ENCODE data around the gene DPH2. TPM values are rescaled to one million over a fixed set of nuclear protein-coding genes. Genes with fewer than 3 reads are reported as not detected.

DPH2 gene
- total and polyA plus RNA-seq, 2 of the 8 experiments (the other 6 are each of a cell fraction or from before 2014, with no cell fraction given) = 64.9 to 92.1 TPM

DNA sequence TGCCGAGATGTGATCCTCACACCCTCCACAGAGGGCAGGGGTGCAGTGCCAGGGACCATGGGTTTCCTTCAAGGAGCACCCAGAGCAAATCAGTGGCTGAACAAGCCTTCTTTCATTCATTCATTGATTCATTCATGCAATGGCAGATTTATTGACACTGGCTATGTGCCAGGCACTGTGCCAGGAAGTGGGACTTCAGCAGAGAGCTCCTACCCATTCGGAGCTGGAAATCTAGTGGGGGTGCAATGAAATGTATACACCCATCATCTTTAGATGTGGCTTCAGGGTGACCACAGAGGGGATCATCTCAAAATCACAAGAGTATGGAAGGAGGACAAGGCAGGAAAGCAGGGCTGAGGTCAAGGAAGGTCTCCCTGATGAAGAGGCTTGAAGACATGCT is 42.6 kb downstream of the DPH2 start:
- no peak for FAIRE-seq
- H2BK5ac ChIP-seq (ENCODE audit: low read depth, low read length) = no peak overlapping the region
- 94% methylated on average over 2 of the region's 2 CpGs; no CpG with 5 or more reads in 1 of the 2 experiments for WGBS, 2 experiments (ENCODE audit: extremely low coverage in 1 of 2, insufficient coverage in 1 of 2, insufficient read length in 1 of 2, insufficient replicate concordance in 2 of 2, low coverage in 1 of 2, low lambda C conversion rate in 2 of 2, missing lambda C conversion rate in 1 of 2)
- no peak for TF ChIP-seq FOSL1 (IDR thresholded peaks at IDR 0.05; ENCODE audit: insufficient read depth, low read depth, low read length)
- TF ChIP-seq SUZ12 (IDR thresholded peaks at IDR 0.05; ENCODE audit: low read length) = no peak
- no peak for TF ChIP-seq SP2 (IDR thresholded peaks at IDR 0.05; ENCODE audit: low read length)
- no peak for TF ChIP-seq ZNF274 (IDR thresholded peaks at IDR 0.05; ENCODE audit: borderline replicate concordance, extremely low read depth, low read length)
- TF ChIP-seq TEAD4 (IDR thresholded peaks at IDR 0.05; ENCODE audit: low read depth, low read length) = no peak
- TF ChIP-seq, protein P1, sequence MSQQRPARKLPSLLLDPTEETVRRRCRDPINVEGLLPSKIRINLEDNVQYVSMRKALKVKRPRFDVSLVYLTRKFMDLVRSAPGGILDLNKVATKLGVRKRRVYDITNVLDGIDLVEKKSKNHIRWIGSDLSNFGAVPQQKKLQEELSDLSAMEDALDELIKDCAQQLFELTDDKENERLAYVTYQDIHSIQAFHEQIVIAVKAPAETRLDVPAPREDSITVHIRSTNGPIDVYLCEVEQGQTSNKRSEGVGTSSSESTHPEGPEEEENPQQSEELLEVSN (IDR thresholded peaks at IDR 0.05) = no peak
- no peak for TF ChIP-seq RAD21 (IDR thresholded peaks at IDR 0.05 in 1 of 2, conservative IDR thresholded peaks at IDR 0.05 in 1 of 2; ENCODE audit: low read depth in 2 of 2, low read length in 2 of 2)
- TF ChIP-seq TAF7 (optimal IDR thresholded peaks at IDR 0.05; ENCODE audit: borderline replicate concordance, low read depth, low read length) = no peak
- no peak for TF ChIP-seq POLR2A (IDR thresholded peaks at IDR 0.05; ENCODE audit: control extremely low read depth in 1 of 2, low read depth in 2 of 2, low read length in 2 of 2)
- TF ChIP-seq GABPA (IDR thresholded peaks at IDR 0.05; ENCODE audit: borderline replicate concordance, insufficient read depth, low read length) = no peak
- TF ChIP-seq JUN (IDR thresholded peaks at IDR 0.05; ENCODE audit: low read depth, low read length) = no peak
- TF ChIP-seq SIN3A (conservative IDR thresholded peaks at IDR 0.05 in 1 of 2, IDR thresholded peaks at IDR 0.05 in 1 of 2; ENCODE audit: low read depth in 1 of 2, low read length in 2 of 2) = no peak
- TF ChIP-seq RXRA (IDR thresholded peaks at IDR 0.05; ENCODE audit: insufficient read depth, low read depth, low read length) = no peak

More for the DNA sequence above, 42.6 kb downstream of the DPH2 start:
- no peaks in the 10 kb centered on the region for H3K79me1 ChIP-seq (ENCODE audit: low read depth, low read length)
- H3K23me2 ChIP-seq (ENCODE audit: low read depth, low read length) = no peaks in the 10 kb centered on the region
- ChIA-PET CTCF (ENCODE audit: partially characterized antibody) (interaction anchor here (1.3 to 15.8 kb wide), 5 partner anchors 8 to 82 kb away, joined by 3 to 239 read pairs (median 10); partner anchors contain the start of gene SLC6A9), POLR2A (ENCODE audit: partially characterized antibody) (interaction anchor here (0.6 to 27.1 kb wide), 4 partner anchors 2 to 148 kb away, joined by 3 to 544 read pairs (median 278); partner anchors contain the start of gene SLC6A9)
- no peaks in the 10 kb centered on the region for H3K79me2 ChIP-seq (ENCODE audit: control insufficient read depth in 1 of 2, insufficient read depth in 2 of 2, low read length in 2 of 2)
- no peak overlapping the region for H2AFZ ChIP-seq (ENCODE audit: low read length)
- peaks cover 0 to 8% (median 2%) of the 10 kb centered on the region in 4 experiments; a peak in 3 of 7 replicates for H3K4me1 ChIP-seq (replicated peaks in 1 of 4; ENCODE audit: control insufficient read depth in 3 of 4, insufficient read depth in 4 of 4, low read length in 3 of 4)
- H3K4me3 ChIP-seq (ENCODE audit: extremely low read depth in 1 of 4, insufficient read depth in 2 of 4, low read depth in 3 of 4, low read length in 4 of 4) = no peak overlapping the region
- DNase-seq (ENCODE audit: low read depth in 1 of 2, low spot score in 2 of 2) = no peak
- H2BK15ac ChIP-seq (ENCODE audit: low read length) = no peak overlapping the region
- H4K91ac ChIP-seq (replicated peaks; ENCODE audit: insufficient read length, low read length) = no peak overlapping the region
- no peak overlapping the region for H3K9ac ChIP-seq (replicated peaks in 1 of 4; ENCODE audit: extremely low read depth in 1 of 4, low read depth in 3 of 4, low read length in 3 of 4)
- no peak overlapping the region for H3K14ac ChIP-seq (ENCODE audit: insufficient read length)
- no peak overlapping the region for H3K27ac ChIP-seq (ENCODE audit: low read depth, low read length)
- H4K20me1 ChIP-seq (replicated peaks in 1 of 2; ENCODE audit: control insufficient read depth in 1 of 2, insufficient read depth in 2 of 2, low read length in 2 of 2) = peaks cover 0 to 6% of the 10 kb centered on the region in 2 experiments
- no peak overlapping the region for H3K4ac ChIP-seq (replicated peaks; ENCODE audit: insufficient read length, low read depth, low read length)
- no peaks in the 10 kb centered on the region for H3K9me3 ChIP-seq (ENCODE audit: insufficient read depth in 2 of 2, low read depth in 1 of 2, low read length in 1 of 2)
- H2BK12ac ChIP-seq (ENCODE audit: low read depth, low read length) = no peak overlapping the region
- no peak overlapping the region for H2BK20ac ChIP-seq (ENCODE audit: low read length)
- no peak overlapping the region for H3K18ac ChIP-seq (ENCODE audit: extremely low read depth, low read length)
- H3K36me3 ChIP-seq (ENCODE audit: control insufficient read depth in 2 of 4, insufficient read depth in 4 of 4, low read length in 3 of 4) = peaks cover 0 to 5% (median 1%) of the 10 kb centered on the region in 4 experiments; a peak in 2 of 8 replicates
- H3K23ac ChIP-seq (ENCODE audit: insufficient read length) = no peak overlapping the region
- H3K27me3 ChIP-seq (replicated peaks in 1 of 4; ENCODE audit: control insufficient read depth in 3 of 4, extremely low read depth in 1 of 4, insufficient read depth in 3 of 4, low read length in 3 of 4) = no peaks in the 10 kb centered on the region
- H2BK120ac ChIP-seq (replicated peaks; ENCODE audit: low read depth, low read length) = no peak overlapping the region
- no peak overlapping the region for H4K5ac ChIP-seq (ENCODE audit: insufficient read length, low read depth, low read length)
- H3K56ac ChIP-seq (replicated peaks; ENCODE audit: insufficient read length, low read depth, low read length) = no peak overlapping the region
- H3K4me2 ChIP-seq (ENCODE audit: insufficient read depth in 1 of 2, low read depth in 2 of 2, low read length in 2 of 2) = no peak overlapping the region
- no peak overlapping the region for H4K8ac ChIP-seq (ENCODE audit: extremely low read depth, insufficient read depth, low read length)
- H2AK5ac ChIP-seq (ENCODE audit: low read depth, low read length) = no peak overlapping the region

All from H1 (cell line).